ENCODE results near the gene CDCP1. TPM values are rescaled to one million over a fixed set of nuclear protein-coding genes. Genes with fewer than 3 reads are reported as not detected.
"Not testable (repeated sequence)": the region's sequence is repeated elsewhere in the genome, so short reads cannot be mapped to it uniquely, and the experiment has no call there.

The CDCP1 gene
- total RNA-seq, 6 experiments from 2014 or later: 0.31 to 2.7 (median 0.83) TPM

DNA sequence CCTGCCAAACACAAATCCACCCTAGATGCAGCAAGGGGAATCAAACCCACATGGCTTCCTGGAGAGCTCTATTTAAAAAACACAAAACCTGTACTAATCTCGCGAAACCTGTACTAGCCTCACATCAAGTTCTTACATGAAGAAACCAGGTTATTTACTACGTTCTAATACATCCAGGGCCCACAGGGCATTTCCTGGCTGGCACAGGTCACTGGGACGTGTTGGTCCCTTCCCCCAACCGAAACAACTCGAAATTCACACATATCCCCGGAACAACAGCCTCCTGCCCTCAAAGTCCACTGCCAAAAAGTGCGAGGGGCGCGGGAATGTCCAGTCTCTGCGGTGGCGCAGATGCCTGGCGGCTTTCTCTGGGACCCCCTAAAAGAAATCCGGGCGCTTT is 955 bp downstream of the CDCP1 start:
- WGBS (ENCODE audit: insufficient coverage, low coverage, low lambda C conversion rate, missing lambda C conversion rate): 4% methylated on average over 14 of the region's 15 CpGs
- no peak for ATAC-seq

DNA sequence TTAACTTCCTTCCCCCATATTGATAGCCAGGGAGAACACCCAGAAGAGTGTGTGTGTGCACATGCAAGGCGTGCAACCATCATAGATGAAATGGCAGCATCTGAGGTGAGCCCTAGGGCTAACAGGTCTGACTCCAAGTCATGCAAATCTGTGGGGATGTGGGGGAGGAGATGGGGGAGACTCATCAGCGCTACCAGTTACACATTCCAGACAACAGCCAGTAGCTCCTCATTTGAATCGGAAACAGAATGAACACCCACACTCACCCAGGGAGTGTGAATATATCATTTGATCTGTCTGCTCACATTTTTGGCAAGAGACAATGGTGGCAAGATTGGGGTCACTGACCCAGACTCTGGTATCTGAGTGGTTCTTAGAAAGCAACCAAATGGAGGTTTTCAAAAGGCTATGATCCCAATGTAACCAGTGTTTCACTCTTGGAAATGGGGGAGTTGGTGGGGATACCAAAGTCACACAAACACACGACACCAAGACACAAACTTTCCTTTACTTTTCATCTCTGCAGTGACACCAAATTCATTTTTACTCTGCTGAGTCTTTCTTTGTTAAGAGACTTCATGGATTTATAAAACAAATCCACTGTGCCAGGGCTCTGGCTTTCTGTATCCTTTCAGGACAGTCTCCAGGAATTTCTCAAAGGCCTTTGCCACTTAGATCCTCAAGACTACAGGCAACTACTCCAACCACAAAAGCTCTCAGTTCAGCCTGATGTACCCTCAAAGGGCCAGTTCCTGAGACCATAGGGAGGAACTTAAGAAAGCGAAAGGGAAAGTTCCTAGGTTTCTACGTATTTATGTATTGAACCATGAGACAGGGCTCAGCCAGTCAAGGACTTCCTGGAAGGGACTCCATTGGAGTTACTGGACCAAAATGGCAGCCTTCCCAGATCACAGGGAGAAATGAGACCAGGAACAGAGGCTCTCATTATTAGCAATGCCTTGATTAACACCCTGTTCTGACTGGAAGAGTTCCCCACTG is 2.2 kb downstream of the CDCP1 start:
- no peaks in the 10 kb centered on the region for H3K9me3 ChIP-seq
- peak overlapping the region in 1 of 3 donors; percentile 8 for H3K27ac ChIP-seq
- ATAC-seq (peak; percentile 28 to 68 (median 52)), DNase-seq (no peak)
- no peak for TF ChIP-seq POLR2A (IDR thresholded peaks at IDR 0.05)
- TF ChIP-seq, protein P1, sequence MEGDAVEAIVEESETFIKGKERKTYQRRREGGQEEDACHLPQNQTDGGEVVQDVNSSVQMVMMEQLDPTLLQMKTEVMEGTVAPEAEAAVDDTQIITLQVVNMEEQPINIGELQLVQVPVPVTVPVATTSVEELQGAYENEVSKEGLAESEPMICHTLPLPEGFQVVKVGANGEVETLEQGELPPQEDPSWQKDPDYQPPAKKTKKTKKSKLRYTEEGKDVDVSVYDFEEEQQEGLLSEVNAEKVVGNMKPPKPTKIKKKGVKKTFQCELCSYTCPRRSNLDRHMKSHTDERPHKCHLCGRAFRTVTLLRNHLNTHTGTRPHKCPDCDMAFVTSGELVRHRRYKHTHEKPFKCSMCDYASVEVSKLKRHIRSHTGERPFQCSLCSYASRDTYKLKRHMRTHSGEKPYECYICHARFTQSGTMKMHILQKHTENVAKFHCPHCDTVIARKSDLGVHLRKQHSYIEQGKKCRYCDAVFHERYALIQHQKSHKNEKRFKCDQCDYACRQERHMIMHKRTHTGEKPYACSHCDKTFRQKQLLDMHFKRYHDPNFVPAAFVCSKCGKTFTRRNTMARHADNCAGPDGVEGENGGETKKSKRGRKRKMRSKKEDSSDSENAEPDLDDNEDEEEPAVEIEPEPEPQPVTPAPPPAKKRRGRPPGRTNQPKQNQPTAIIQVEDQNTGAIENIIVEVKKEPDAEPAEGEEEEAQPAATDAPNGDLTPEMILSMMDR (IDR thresholded peaks at IDR 0.05): no peak
- H3K27me3 ChIP-seq: peaks cover 0 to 4% of the 10 kb centered on the region in 2 donors
- no peak overlapping the region for H3K4me3 ChIP-seq
- H3K4me1 ChIP-seq: peaks cover 0 to 7% (median 0%) of the 10 kb centered on the region in 4 donors
- 63% methylated on average over 4 of the region's 6 CpGs for WGBS (ENCODE audit: insufficient coverage, low coverage, low lambda C conversion rate, missing lambda C conversion rate)
- no peaks in the 10 kb centered on the region for H3K36me3 ChIP-seq
- intact Hi-C loops (cut with DNase I): no loop called here

More for the DNA sequence above, 955 bp downstream of the CDCP1 start:
- Histone ChIP-seq H3K9me3 (no peaks in the 10 kb centered on the region), H3K4me3 (peak overlapping the region; percentile 16 to 38 (median 31)), H3K27ac (peak overlapping the region in 1 of 3 donors; percentile 22), H3K36me3 (no peaks in the 10 kb centered on the region), H3K4me1 (peaks cover 0 to 7% (median 0%) of the 10 kb centered on the region in 4 donors), H3K27me3 (peaks cover 0 to 4% of the 10 kb centered on the region in 2 donors)
- TF ChIP-seq, protein P1 (IDR thresholded peaks at IDR 0.05): no peak
- TF ChIP-seq POLR2A (IDR thresholded peaks at IDR 0.05): no peak
- intact Hi-C loops (cut with DNase I): no loop called here
- DNase-seq: no peak

DNA sequence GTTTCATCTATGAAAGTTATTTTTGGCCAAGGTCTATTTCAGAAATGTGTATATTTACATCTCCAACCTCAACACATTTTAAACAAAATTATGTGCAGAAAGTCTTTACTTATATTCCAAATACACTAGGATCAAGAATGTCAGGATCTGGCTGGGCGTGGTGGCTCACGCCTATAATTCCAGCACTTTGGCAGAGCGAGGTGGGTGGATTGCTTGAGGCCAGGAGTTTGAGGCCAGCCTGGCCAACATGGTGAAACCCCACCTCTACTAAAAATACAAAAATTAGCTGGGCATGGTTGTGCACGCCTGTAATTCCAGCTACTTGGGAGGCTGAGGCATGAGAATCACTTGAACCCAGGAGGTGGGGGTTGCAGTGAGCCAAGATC is 5.4 kb downstream of the CDCP1 start:
- DNase-seq; intact Hi-C loops (cut with DNase I); H3K4me3 ChIP-seq; H3K36me3 ChIP-seq; H3K27ac ChIP-seq; H3K27me3 ChIP-seq; H3K4me1 ChIP-seq; ATAC-seq; H3K9me3 ChIP-seq: not testable (repeated sequence)
- WGBS (ENCODE audit: insufficient coverage, low coverage, low lambda C conversion rate, missing lambda C conversion rate): 54% methylated on average over 4 of the region's 4 CpGs

DNA sequence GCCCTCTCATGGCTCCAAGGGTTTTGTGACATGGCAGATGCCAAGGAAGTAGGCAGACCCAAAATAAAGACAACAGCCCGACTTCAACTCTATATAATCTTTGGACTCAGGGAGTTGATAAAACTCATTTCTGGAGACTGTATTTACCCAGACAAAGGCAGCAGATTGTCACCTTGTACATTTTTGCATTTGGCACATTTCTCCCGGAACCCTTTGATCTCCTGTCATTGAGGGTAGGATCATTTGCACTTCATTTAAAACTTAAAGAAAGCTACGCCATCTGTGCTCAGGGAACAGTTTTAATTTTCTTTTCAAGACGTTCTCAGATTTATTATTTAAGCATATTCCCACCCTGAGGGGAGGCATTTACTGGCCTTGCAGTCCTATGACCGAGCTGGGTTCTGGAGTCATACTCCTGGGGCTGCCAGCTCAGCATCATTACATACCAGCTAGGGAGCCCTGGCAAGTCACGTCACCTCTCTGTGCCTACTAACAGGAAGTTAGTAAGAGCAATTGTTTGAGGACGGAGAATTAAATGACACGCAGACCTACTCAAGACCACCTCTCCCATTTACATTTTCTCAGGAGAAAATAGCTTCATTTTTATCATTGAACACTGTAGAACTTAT is 5.9 kb downstream of the CDCP1 start:
- WGBS (ENCODE audit: insufficient coverage, low coverage, low lambda C conversion rate, missing lambda C conversion rate): 47% methylated on average over 8 of the region's 8 CpGs
- no peaks in the 10 kb centered on the region for H3K27me3 ChIP-seq
- H3K9me3 ChIP-seq: no peaks in the 10 kb centered on the region
- ATAC-seq: peak in 1 of 4 donors; percentile 37
- TF ChIP-seq POLR2A (IDR thresholded peaks at IDR 0.05): no peak
- TF ChIP-seq, protein P1 (IDR thresholded peaks at IDR 0.05): no peak
- intact Hi-C loops (cut with DNase I): no loop called here
- H3K36me3 ChIP-seq: no peaks in the 10 kb centered on the region
- H3K4me3 ChIP-seq: no peak overlapping the region
- no peak for DNase-seq
- H3K27ac ChIP-seq: no peak overlapping the region
- no peaks in the 10 kb centered on the region for H3K4me1 ChIP-seq

Measured in right lobe of liver (tissue), 6 donors.